GM12801 (cell line): ENCODE data around the gene RAD18.

Experiments
- CTCF ChIP-seq: IDR thresholded peaks from one replicate; pipeline ENCODE4 v1.5.1; 2011; ENCODE audit warnings: control low read depth; ENCODE audit not compliant: insufficient read length; ENCODE audit errors: extremely low read depth

The RAD18 gene

DNA sequence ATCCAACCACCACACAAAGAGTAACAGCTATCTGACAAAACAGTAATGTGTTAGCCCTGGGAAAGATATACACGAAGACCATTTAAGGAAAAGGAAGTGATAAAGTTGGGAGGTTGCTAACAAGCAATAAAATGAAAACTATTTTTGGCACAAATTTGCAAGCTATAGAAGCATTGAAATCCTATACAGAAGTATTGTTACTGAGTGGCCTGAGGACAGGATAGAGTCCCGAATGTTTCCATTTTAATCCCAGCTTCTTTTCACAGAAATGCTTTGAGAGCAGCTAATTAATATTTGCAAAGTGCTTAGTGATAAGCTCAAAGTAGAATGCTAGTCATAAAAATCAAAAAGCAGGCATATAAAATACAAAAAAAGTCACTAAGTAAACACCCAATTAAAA lies 51.5 kb downstream of the RAD18 start:
- no peak for TF ChIP-seq CTCF

- no peak for TF ChIP-seq CTCF
These were observed 54.1 kb downstream of the RAD18 start for GRCh38 chr3:8909160-8909559.

GRCh38 chr3:8903191-8903590 lies 60.1 kb downstream of the RAD18 start:
- no peak for TF ChIP-seq CTCF

GRCh38 chr3:8900869-8901268 lies 62.4 kb downstream of the RAD18 start:
- no peak for TF ChIP-seq CTCF

GRCh38 chr3:8899876-8900460 lies 63.3 kb downstream of the RAD18 start:
- no peak for TF ChIP-seq CTCF

DNA sequence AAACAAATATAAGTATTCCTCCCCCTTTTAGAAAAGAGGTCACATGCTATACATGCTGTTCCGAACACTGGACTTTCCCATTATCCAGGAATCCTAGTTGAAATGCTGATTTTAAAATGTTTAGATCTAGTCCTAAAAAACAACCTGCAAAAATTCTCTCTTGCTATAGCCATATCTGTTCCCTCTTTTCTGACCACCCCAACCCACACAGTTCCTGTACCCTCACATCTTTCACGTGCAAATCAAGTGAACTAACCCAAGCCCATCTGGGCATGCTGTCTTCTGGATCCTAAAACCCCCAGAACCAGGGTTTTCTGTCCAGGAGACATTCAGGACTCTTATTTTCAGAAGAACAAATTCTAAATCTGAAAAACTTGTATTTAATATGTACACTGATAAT lies 67.4 kb downstream of the RAD18 start:
- no peak for TF ChIP-seq CTCF

DNA sequence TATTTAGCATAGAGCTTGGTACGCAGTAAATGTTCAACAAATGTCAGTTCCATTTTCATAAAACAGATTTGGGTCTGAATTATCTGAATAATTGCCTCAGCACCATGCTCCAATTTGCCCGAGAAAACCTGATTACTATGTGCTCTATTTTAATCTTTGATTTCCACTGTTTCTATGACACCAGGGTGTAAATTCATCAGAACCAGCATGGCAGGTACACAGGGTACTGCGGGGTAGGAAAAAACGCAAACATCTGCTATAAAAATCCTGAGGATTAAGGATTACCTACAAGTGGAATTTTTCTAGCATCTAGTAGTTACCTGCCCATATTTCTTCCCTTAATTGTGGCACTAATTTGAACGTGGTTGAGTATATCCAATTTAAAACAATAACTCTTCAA lies 70.3 kb downstream of the RAD18 start:
- no peak for TF ChIP-seq CTCF
